Karpas-422 (cell line): Measurements from ENCODE around the gene SLC5A11. TPM values are rescaled to one million over a fixed set of nuclear protein-coding genes. Genes with fewer than 3 reads are reported as not detected.
A peak's percentile ranks its signal among the peaks of the same experiment; 100 is the strongest.

Experiments used
- DNase-seq: peaks from one replicate; pipeline ENCODE4 v3.0.0-alpha.2; 2015
- H2AFZ ChIP-seq: fragments of 200-600 bp; sonication (generic); 2 replicates; pipeline ENCODE4 v1.6.1; 2014; ENCODE audit warnings: antibody characterized with exemption, low read length, mixed read lengths
- H3K27ac ChIP-seq: fragments of 200-600 bp; sonication (generic); 2 replicates; pipeline ENCODE4 v1.5.1; 2014; ENCODE audit warnings: mild to moderate bottlenecking, low read length, moderate library complexity
- H3K27me3 ChIP-seq: fragments of 200-600 bp; sonication (generic); 2 replicates; pipeline ENCODE4 v1.6.1; 2014; ENCODE audit warnings: low read length, mixed read lengths
- H3K36me3 ChIP-seq: fragments of 200-600 bp; sonication (generic); 2 replicates; pipeline ENCODE4 v1.6.1; 2014; ENCODE audit warnings: low read length, mixed read lengths; ENCODE audit not compliant: insufficient read depth
- H3K4me1 ChIP-seq: fragments of 200-600 bp; sonication (generic); 2 replicates; pipeline ENCODE4 v1.6.1; 2014; ENCODE audit warnings: mild to moderate bottlenecking, low read length, mixed read lengths
- H3K4me2 ChIP-seq: fragments of 200-600 bp; sonication (generic); 2 replicates; pipeline ENCODE4 v1.6.1; 2014; ENCODE audit warnings: low read length, low read depth, mild to moderate bottlenecking; ENCODE audit not compliant: poor library complexity, severe bottlenecking
- H3K4me3 ChIP-seq: fragments of 200-600 bp; sonication (generic); 2 replicates; pipeline ENCODE4 v1.5.1; 2014; ENCODE audit warnings: mild to moderate bottlenecking, antibody characterized with exemption, low read length, mixed read lengths
- H3K79me2 ChIP-seq: fragments of 200-600 bp; sonication (generic); 2 replicates; pipeline ENCODE4 v1.6.1; 2014; ENCODE audit warnings: mild to moderate bottlenecking, low read length, mixed read lengths
- H3K9ac ChIP-seq: fragments of 200-600 bp; sonication (generic); 2 replicates; pipeline ENCODE4 v1.6.0; 2014; ENCODE audit warnings: low read length
- H3K9me2 ChIP-seq: fragments of 200-600 bp; sonication (generic), shearing (Covaris generic); replicated peaks from 2 replicates; pipeline ENCODE4 v1.6.0; 2014; ENCODE audit warnings: mild to moderate bottlenecking, low read length, moderate library complexity; ENCODE audit not compliant: insufficient read depth
- H3K9me3 ChIP-seq: fragments of 300-700, 200-600 bp; sonication (generic); 2 replicates; pipeline ENCODE4 v1.6.1; 2014; ENCODE audit warnings: low read length, mixed read lengths
- H4K20me1 ChIP-seq: fragments of 200-600 bp; sonication (generic); 2 replicates; pipeline ENCODE4 v1.6.1; 2014; ENCODE audit warnings: mild to moderate bottlenecking, antibody characterized with exemption, low read length, low read depth; ENCODE audit not compliant: insufficient read depth
- total RNA-seq: library from RNA; depleted of rRNA; stranded (reverse); fragments of >200 nt; shearing (Covaris generic); gene quantifications from 2 replicates; pipeline ENCODE4 v1.2.3, GENCODE V29; 2014; ENCODE audit warnings: low replicate concordance

The SLC5A11 gene
- total RNA-seq, 1 experiment from 2014 or later, result 0.15 TPM

GRCh38 chr16:24849641-24850040 lies 3.9 kb downstream of the SLC5A11 start:
- Histone ChIP-seq H3K27ac (no peak overlapping the region), H3K4me3 (no peak overlapping the region), H4K20me1 (no peaks in the 10 kb centered on the region), H3K9me3 (no peaks in the 10 kb centered on the region), H3K79me2 (no peaks in the 10 kb centered on the region), H2AFZ (no peak overlapping the region), H3K9me2 (no peaks in the 10 kb centered on the region), H3K4me1 (no peaks in the 10 kb centered on the region), H3K4me2 (no peak overlapping the region), H3K9ac (no peak overlapping the region), H3K27me3 (no peaks in the 10 kb centered on the region), H3K36me3 (no peaks in the 10 kb centered on the region)
- no peak for DNase-seq

- H3K9me3 ChIP-seq, result no peaks in the 10 kb centered on the region
- H3K4me2 ChIP-seq, result no peak overlapping the region
- no peaks in the 10 kb centered on the region for H4K20me1 ChIP-seq
- H3K79me2 ChIP-seq, result no peaks in the 10 kb centered on the region
- H2AFZ ChIP-seq, result no peak overlapping the region
- H3K9ac ChIP-seq, result no peak overlapping the region
- H3K9me2 ChIP-seq, result no peaks in the 10 kb centered on the region
- no peak overlapping the region for H3K27ac ChIP-seq
- no peaks in the 10 kb centered on the region for H3K4me1 ChIP-seq
- no peaks in the 10 kb centered on the region for H3K36me3 ChIP-seq
- no peak for DNase-seq
- H3K27me3 ChIP-seq, result no peaks in the 10 kb centered on the region
- H3K4me3 ChIP-seq, result no peak overlapping the region
Observed at GRCh38 chr16:24850289-24850938, 4.7 kb downstream of the SLC5A11 start.

GRCh38 chr16:24851700-24852099 lies 5.9 kb downstream of the SLC5A11 start:
- Histone ChIP-seq H3K4me3 (no peak overlapping the region), H2AFZ (no peak overlapping the region), H3K4me2 (no peak overlapping the region), H3K79me2 (no peaks in the 10 kb centered on the region), H3K27me3 (no peaks in the 10 kb centered on the region), H3K27ac (no peak overlapping the region), H3K4me1 (no peaks in the 10 kb centered on the region), H3K9ac (no peak overlapping the region), H3K9me2 (no peaks in the 10 kb centered on the region), H4K20me1 (no peaks in the 10 kb centered on the region), H3K36me3 (no peaks in the 10 kb centered on the region), H3K9me3 (no peaks in the 10 kb centered on the region)
- no peak for DNase-seq

GRCh38 chr16:24852281-24852721 lies 6.5 kb downstream of the SLC5A11 start:
- H3K4me2 ChIP-seq, result no peak overlapping the region
- no peak overlapping the region for H3K4me3 ChIP-seq
- no peaks in the 10 kb centered on the region for H3K79me2 ChIP-seq
- DNase-seq, result no peak
- no peak overlapping the region for H2AFZ ChIP-seq
- no peaks in the 10 kb centered on the region for H3K9me3 ChIP-seq
- no peaks in the 10 kb centered on the region for H3K4me1 ChIP-seq
- no peaks in the 10 kb centered on the region for H3K9me2 ChIP-seq
- H3K9ac ChIP-seq, result no peak overlapping the region
- no peaks in the 10 kb centered on the region for H3K36me3 ChIP-seq
- H4K20me1 ChIP-seq, result no peaks in the 10 kb centered on the region
- H3K27me3 ChIP-seq, result no peaks in the 10 kb centered on the region
- no peak overlapping the region for H3K27ac ChIP-seq

GRCh38 chr16:24853169-24853824 lies 7.5 kb downstream of the SLC5A11 start:
- H3K36me3 ChIP-seq, result no peaks in the 10 kb centered on the region
- no peak overlapping the region for H3K4me3 ChIP-seq
- H3K4me1 ChIP-seq, result no peaks in the 10 kb centered on the region
- no peak overlapping the region for H3K9ac ChIP-seq
- no peaks in the 10 kb centered on the region for H3K79me2 ChIP-seq
- no peak overlapping the region for H2AFZ ChIP-seq
- no peak overlapping the region for H3K4me2 ChIP-seq
- no peaks in the 10 kb centered on the region for H3K9me2 ChIP-seq
- DNase-seq, result peak; percentile 43
- no peaks in the 10 kb centered on the region for H3K9me3 ChIP-seq
- no peak overlapping the region for H3K27ac ChIP-seq
- no peaks in the 10 kb centered on the region for H3K27me3 ChIP-seq
- no peaks in the 10 kb centered on the region for H4K20me1 ChIP-seq

GRCh38 chr16:24853830-24854229 lies 8.1 kb downstream of the SLC5A11 start:
- no peak overlapping the region for H3K4me3 ChIP-seq
- H3K9me2 ChIP-seq, result no peaks in the 10 kb centered on the region
- DNase-seq, result no peak
- H3K9me3 ChIP-seq, result no peaks in the 10 kb centered on the region
- H3K27ac ChIP-seq, result no peak overlapping the region
- no peak overlapping the region for H3K4me2 ChIP-seq
- H3K9ac ChIP-seq, result no peak overlapping the region
- H3K27me3 ChIP-seq, result no peaks in the 10 kb centered on the region
- no peaks in the 10 kb centered on the region for H3K4me1 ChIP-seq
- H2AFZ ChIP-seq, result no peak overlapping the region
- no peaks in the 10 kb centered on the region for H3K79me2 ChIP-seq
- H3K36me3 ChIP-seq, result no peaks in the 10 kb centered on the region
- no peaks in the 10 kb centered on the region for H4K20me1 ChIP-seq

- Histone ChIP-seq H3K4me1 (no peaks in the 10 kb centered on the region), H3K36me3 (no peaks in the 10 kb centered on the region), H3K27me3 (no peaks in the 10 kb centered on the region), H3K9me3 (no peaks in the 10 kb centered on the region), H4K20me1 (no peaks in the 10 kb centered on the region), H3K9ac (no peak overlapping the region), H3K4me3 (no peak overlapping the region), H3K27ac (no peak overlapping the region), H3K4me2 (no peak overlapping the region), H3K79me2 (no peaks in the 10 kb centered on the region), H3K9me2 (no peaks in the 10 kb centered on the region), H2AFZ (no peak overlapping the region)
- DNase-seq, result no peak
Observed at GRCh38 chr16:24854607-24855171, 8.9 kb downstream of the SLC5A11 start.

GRCh38 chr16:24855678-24856077 lies 9.9 kb downstream of the SLC5A11 start:
- DNase-seq, result no peak
- H3K4me1 ChIP-seq, result no peaks in the 10 kb centered on the region
- no peak overlapping the region for H3K4me2 ChIP-seq
- no peaks in the 10 kb centered on the region for H3K27me3 ChIP-seq
- no peaks in the 10 kb centered on the region for H3K9me3 ChIP-seq
- no peaks in the 10 kb centered on the region for H3K36me3 ChIP-seq
- H3K9me2 ChIP-seq, result no peaks in the 10 kb centered on the region
- H3K4me3 ChIP-seq, result no peak overlapping the region
- H4K20me1 ChIP-seq, result no peaks in the 10 kb centered on the region
- no peaks in the 10 kb centered on the region for H3K79me2 ChIP-seq
- H3K9ac ChIP-seq, result no peak overlapping the region
- H2AFZ ChIP-seq, result no peak overlapping the region
- H3K27ac ChIP-seq, result no peak overlapping the region
